ENCODE data around the gene CYP27B1.
"Not testable (repeated sequence)": the region's sequence is repeated elsewhere in the genome, so short reads cannot be mapped to it uniquely, and the experiment has no call there.

CYP27B1 gene

DNA sequence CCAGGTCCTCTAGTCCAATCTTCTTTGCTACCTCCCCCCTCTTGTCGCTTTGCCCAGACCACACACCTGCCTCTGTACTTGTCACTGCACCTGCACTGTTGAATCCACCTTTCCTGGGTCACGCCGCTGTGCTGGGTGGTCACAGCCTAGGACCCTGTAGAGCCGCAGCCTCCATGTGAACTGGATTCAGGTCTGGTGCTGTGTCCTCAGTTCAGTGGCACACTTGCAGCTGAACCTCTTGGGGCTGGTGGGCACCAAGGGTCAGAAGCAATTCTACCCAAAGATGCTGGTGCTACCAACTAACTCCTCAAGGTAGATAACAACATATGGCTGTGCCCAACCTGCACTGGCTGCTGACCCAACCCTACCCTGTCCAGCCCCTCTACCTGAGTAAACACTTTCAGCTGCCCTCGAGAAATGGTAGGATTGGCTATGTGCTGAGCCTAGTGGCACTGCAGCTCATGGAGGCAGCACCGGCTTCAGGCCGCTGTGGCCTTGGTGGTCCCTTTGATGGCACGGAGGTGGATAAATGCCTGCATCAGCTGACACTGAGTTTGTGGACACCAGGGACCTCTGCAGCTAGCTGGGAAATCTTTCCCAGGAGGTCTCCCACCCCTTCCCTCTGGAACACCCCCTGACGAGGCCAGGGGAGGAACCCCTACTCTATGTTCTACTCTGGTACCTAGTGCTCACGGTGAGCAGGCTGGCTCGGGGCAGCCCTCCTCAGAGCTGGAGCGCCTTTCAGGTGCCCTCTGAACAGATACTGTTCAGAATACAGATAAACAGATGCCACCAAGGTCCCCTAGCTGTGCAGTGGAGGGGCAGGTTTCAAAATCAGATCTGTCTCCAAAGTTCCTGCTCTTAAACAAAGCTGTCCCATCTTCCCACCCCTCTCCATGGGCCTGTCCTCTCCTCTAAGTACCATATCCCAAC lies 42.6 kb downstream of the CYP27B1 start:
- Histone ChIP-seq H3K23ac (ENCODE audit: low read length) (no peak overlapping the region), H3K36me3 (ENCODE audit: control insufficient read depth, insufficient read depth, low read length) (peaks cover under 1% of the 10 kb centered on the region), H3K56ac (ENCODE audit: low read length) (no peak overlapping the region), H3K27me3 (ENCODE audit: insufficient read depth, low read length, poor library complexity) (peaks cover 18% of the 10 kb centered on the region), H3K4me1 (ENCODE audit: control insufficient read depth, low read depth, low read length) (no peaks in the 10 kb centered on the region), H3K4me3 (ENCODE audit: low read length) (no peak overlapping the region), H3K4me2 (ENCODE audit: low read length) (no peak overlapping the region), H3K9ac (ENCODE audit: low read length) (no peak overlapping the region), H3K79me1 (ENCODE audit: low read length) (no peaks in the 10 kb centered on the region), H3K18ac (ENCODE audit: low read length) (no peak overlapping the region), H3K27ac (ENCODE audit: low read depth, low read length) (no peak overlapping the region), H4K8ac (ENCODE audit: low read depth, low read length) (no peak overlapping the region), H2BK15ac (replicated peaks; ENCODE audit: low read depth) (no peak overlapping the region), H2BK120ac (ENCODE audit: low read depth, low read length) (no peak overlapping the region), H2BK5ac (ENCODE audit: low read length) (no peak overlapping the region), H3K4ac (ENCODE audit: low read depth, low read length) (no peak overlapping the region), H2AK5ac (ENCODE audit: low read length) (no peak overlapping the region), H4K5ac (ENCODE audit: low read length) (no peak overlapping the region), H3K79me2 (ENCODE audit: control insufficient read depth, insufficient read depth, low read length) (no peaks in the 10 kb centered on the region)
- no peak for DNase-seq
- WGBS (ENCODE audit: extremely low coverage, insufficient coverage, low lambda C conversion rate): no CpG with 5 or more reads among the region's 12 CpGs

DNA sequence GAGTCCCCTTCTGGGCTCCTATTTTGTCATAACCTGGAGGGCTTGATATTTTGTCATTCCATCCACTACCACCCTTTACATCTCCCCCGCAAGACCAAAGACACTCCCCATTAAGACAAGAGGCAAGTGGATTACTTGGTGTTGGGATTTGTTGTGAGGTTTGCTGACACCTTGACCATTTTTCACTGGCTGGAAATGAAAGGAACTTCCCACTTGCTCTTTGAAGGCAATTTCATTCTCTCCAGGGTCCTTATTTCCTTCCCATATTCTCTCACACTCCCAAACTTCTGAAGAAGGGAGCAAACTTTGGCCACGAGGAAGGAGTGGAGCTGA lies 43.3 kb downstream of the CYP27B1 start:
- H2BK15ac ChIP-seq (replicated peaks; ENCODE audit: low read depth): no peak overlapping the region
- no peaks in the 10 kb centered on the region for H3K79me1 ChIP-seq (ENCODE audit: low read length)
- no peak overlapping the region for H3K27ac ChIP-seq (ENCODE audit: low read depth, low read length)
- no peak for DNase-seq
- H2BK5ac ChIP-seq (ENCODE audit: low read length): no peak overlapping the region
- no peak overlapping the region for H2BK120ac ChIP-seq (ENCODE audit: low read depth, low read length)
- no peak overlapping the region for H3K18ac ChIP-seq (ENCODE audit: low read length)
- no peak overlapping the region for H2AK5ac ChIP-seq (ENCODE audit: low read length)
- no peak overlapping the region for H4K8ac ChIP-seq (ENCODE audit: low read depth, low read length)
- no peaks in the 10 kb centered on the region for H3K4me1 ChIP-seq (ENCODE audit: control insufficient read depth, low read depth, low read length)
- no peak overlapping the region for H3K56ac ChIP-seq (ENCODE audit: low read length)
- H3K23ac ChIP-seq (ENCODE audit: low read length): no peak overlapping the region
- no peak overlapping the region for H3K4me2 ChIP-seq (ENCODE audit: low read length)
- no peak overlapping the region for H3K4me3 ChIP-seq (ENCODE audit: low read length)
- H3K4ac ChIP-seq (ENCODE audit: low read depth, low read length): no peak overlapping the region
- no peak overlapping the region for H4K5ac ChIP-seq (ENCODE audit: low read length)
- H3K27me3 ChIP-seq (ENCODE audit: insufficient read depth, low read length, poor library complexity): peaks cover 18% of the 10 kb centered on the region
- H3K9ac ChIP-seq (ENCODE audit: low read length): no peak overlapping the region
- no CpG with 5 or more reads among the region's 2 CpGs for WGBS (ENCODE audit: extremely low coverage, insufficient coverage, low lambda C conversion rate)
- H3K36me3 ChIP-seq (ENCODE audit: control insufficient read depth, insufficient read depth, low read length): peaks cover 3% of the 10 kb centered on the region
- H3K79me2 ChIP-seq (ENCODE audit: control insufficient read depth, insufficient read depth, low read length): no peaks in the 10 kb centered on the region

DNA sequence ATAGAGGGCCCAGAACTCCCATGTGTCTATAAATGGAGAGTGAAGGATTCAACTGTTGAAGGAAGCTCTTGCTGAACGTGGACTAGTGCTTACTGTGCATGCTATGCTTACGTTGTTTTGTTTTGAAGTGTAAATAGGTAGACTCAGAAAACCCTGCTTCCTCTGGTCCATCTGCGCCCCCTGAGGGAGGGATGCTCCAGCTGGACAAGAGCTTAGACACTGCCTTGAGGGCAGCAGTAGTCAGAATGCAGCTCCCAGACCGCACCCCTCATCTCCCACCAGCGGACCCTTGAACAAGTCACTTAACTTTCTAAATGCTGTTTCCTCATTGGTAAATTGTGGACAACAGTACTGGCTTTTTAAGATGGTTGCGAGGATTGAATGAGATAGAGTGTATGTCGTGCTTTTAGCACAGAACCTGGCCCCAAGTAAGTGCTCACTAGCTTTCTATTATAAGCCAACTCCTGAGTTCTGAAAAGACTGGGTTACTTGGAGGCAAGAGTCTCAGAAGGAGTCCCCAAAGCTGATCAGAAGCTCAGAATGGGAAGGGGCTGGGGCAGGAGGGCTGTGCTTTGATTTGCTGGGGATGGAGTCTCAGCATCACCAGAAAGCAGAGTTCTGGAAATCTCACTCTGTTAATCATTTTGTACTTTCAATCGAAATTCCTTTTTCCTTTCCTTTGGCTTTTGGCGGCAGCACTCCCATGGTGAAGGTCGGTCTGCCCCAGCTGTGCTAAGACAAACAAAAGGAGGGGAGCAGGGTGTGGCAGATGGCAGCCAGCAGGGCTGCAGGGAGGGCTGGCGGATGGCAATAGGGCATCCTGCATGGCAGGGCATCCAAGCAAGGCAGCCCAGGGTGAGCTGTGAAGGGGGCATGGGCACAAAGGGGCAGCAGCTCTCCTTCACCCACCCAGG lies 43.9 kb downstream of the CYP27B1 start:
- Histone ChIP-seq H3K23ac (ENCODE audit: low read length) (no peak overlapping the region), H3K4me2 (ENCODE audit: low read length) (no peak overlapping the region), H3K27ac (ENCODE audit: low read depth, low read length) (no peak overlapping the region), H3K4ac (ENCODE audit: low read depth, low read length) (no peak overlapping the region), H3K79me2 (ENCODE audit: control insufficient read depth, insufficient read depth, low read length) (no peaks in the 10 kb centered on the region), H3K36me3 (ENCODE audit: control insufficient read depth, insufficient read depth, low read length) (peaks cover 3% of the 10 kb centered on the region), H3K4me3 (ENCODE audit: low read length) (no peak overlapping the region), H3K79me1 (ENCODE audit: low read length) (no peaks in the 10 kb centered on the region), H2BK120ac (ENCODE audit: low read depth, low read length) (no peak overlapping the region), H2BK5ac (ENCODE audit: low read length) (no peak overlapping the region), H3K18ac (ENCODE audit: low read length) (no peak overlapping the region), H2BK15ac (replicated peaks; ENCODE audit: low read depth) (no peak overlapping the region), H2AK5ac (ENCODE audit: low read length) (no peak overlapping the region), H3K4me1 (ENCODE audit: control insufficient read depth, low read depth, low read length) (no peaks in the 10 kb centered on the region), H4K5ac (ENCODE audit: low read length) (no peak overlapping the region), H3K56ac (ENCODE audit: low read length) (no peak overlapping the region), H3K27me3 (ENCODE audit: insufficient read depth, low read length, poor library complexity) (peaks cover 15% of the 10 kb centered on the region), H3K9ac (ENCODE audit: low read length) (no peak overlapping the region), H4K8ac (ENCODE audit: low read depth, low read length) (no peak overlapping the region)
- DNase-seq: no peak
- WGBS (ENCODE audit: extremely low coverage, insufficient coverage, low lambda C conversion rate): no CpG with 5 or more reads among the region's 11 CpGs

DNA sequence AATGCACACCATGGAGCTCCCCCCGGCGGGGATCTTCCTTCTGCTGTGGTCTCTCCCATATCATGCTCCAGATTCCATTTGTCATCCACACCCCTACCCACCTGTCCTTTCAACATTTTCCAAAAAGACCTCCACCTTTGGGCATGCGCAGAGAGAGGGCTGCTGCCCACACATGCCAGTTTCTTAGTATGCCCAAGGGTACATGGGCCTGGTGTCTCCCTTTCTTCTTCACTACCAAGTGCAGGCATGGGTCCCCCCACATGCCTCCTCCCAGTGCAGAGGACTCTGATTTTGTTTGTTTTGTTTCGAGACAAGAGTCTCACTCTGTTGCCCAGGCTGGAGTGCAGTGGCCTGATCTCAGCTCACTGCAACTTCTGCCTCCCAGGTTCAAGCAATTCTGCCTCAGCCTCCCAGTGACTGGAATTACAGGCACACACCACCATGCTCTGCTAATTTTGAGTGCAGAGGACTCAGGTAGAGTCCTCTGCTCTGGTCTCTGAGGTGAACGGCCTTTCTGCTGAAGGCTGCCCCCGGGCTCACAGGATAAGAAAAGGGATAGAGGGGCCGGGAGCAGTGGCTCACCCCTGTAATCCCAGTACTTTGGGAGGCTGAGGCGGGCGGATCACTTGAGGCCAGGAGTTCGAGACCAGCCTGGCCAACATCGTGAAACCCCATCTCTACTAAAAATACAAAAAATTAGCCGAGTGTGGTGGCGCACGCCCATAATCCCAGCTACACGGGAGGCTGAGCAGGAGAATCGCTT lies 44.9 kb downstream of the CYP27B1 start:
- not testable (repeated sequence) for H3K4me3 ChIP-seq (ENCODE audit: low read length); H3K56ac ChIP-seq (ENCODE audit: low read length); H3K4me1 ChIP-seq (ENCODE audit: control insufficient read depth, low read depth, low read length); H2BK5ac ChIP-seq (ENCODE audit: low read length); DNase-seq; H2BK15ac ChIP-seq (replicated peaks; ENCODE audit: low read depth); H3K27ac ChIP-seq (ENCODE audit: low read depth, low read length); H3K79me2 ChIP-seq (ENCODE audit: control insufficient read depth, insufficient read depth, low read length); H2AK5ac ChIP-seq (ENCODE audit: low read length); H3K4me2 ChIP-seq (ENCODE audit: low read length); H3K36me3 ChIP-seq (ENCODE audit: control insufficient read depth, insufficient read depth, low read length); H4K8ac ChIP-seq (ENCODE audit: low read depth, low read length); H3K4ac ChIP-seq (ENCODE audit: low read depth, low read length); H4K5ac ChIP-seq (ENCODE audit: low read length); H3K9ac ChIP-seq (ENCODE audit: low read length); H3K27me3 ChIP-seq (ENCODE audit: insufficient read depth, low read length, poor library complexity); H2BK120ac ChIP-seq (ENCODE audit: low read depth, low read length); H3K79me1 ChIP-seq (ENCODE audit: low read length); H3K23ac ChIP-seq (ENCODE audit: low read length); H3K18ac ChIP-seq (ENCODE audit: low read length)
- no CpG with 5 or more reads among the region's 16 CpGs for WGBS (ENCODE audit: extremely low coverage, insufficient coverage, low lambda C conversion rate)

DNA sequence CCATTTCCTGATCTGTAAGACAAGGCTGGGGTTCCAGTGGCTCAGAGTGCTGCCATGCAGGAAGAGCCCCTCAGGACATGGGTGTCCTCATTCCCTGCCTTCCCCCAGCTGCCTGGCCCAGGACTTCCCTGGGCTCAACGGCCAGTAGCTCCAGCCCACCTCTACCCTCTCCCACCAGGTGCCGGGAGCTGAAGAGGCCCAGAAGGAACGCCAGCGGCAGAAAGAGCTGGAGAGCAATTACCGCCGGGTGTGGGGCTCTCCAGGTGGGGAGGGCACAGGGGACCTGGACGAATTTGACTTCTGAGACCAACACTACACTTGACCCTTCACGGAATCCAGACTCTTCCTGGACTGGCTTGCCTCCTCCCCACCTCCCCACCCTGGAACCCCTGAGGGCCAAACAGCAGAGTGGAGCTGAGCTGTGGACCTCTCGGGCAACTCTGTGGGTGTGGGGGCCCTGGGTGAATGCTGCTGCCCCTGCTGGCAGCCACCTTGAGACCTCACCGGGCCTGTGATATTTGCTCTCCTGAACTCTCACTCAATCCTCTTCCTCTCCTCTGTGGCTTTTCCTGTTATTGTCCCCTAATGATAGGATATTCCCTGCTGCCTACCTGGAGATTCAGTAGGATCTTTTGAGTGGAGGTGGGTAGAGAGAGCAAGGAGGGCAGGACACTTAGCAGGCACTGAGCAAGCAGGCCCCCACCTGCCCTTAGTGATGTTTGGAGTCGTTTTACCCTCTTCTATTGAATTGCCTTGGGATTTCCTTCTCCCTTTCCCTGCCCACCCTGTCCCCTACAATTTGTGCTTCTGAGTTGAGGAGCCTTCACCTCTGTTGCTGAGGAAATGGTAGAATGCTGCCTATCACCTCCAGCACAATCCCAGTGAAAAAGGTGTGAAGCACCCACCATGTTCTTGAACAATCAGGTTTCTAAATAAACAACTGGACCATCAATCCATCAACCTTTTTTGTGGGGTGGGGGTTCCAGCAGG lies 46.0 kb downstream of the CYP27B1 start:
- Histone ChIP-seq H3K4me2 (ENCODE audit: low read length) (no peak overlapping the region), H3K79me1 (ENCODE audit: low read length) (no peaks in the 10 kb centered on the region), H4K8ac (ENCODE audit: low read depth, low read length) (no peak overlapping the region), H3K9ac (ENCODE audit: low read length) (no peak overlapping the region), H2BK5ac (ENCODE audit: low read length) (no peak overlapping the region), H3K56ac (ENCODE audit: low read length) (no peak overlapping the region), H3K18ac (ENCODE audit: low read length) (no peak overlapping the region), H3K23ac (ENCODE audit: low read length) (no peak overlapping the region), H3K4me3 (ENCODE audit: low read length) (no peak overlapping the region), H3K4ac (ENCODE audit: low read depth, low read length) (no peak overlapping the region), H4K5ac (ENCODE audit: low read length) (no peak overlapping the region), H2BK15ac (replicated peaks; ENCODE audit: low read depth) (no peak overlapping the region), H3K36me3 (ENCODE audit: control insufficient read depth, insufficient read depth, low read length) (peaks cover 6% of the 10 kb centered on the region), H3K27ac (ENCODE audit: low read depth, low read length) (no peak overlapping the region), H2BK120ac (ENCODE audit: low read depth, low read length) (no peak overlapping the region), H3K4me1 (ENCODE audit: control insufficient read depth, low read depth, low read length) (no peaks in the 10 kb centered on the region), H3K27me3 (ENCODE audit: insufficient read depth, low read length, poor library complexity) (no peaks in the 10 kb centered on the region), H2AK5ac (ENCODE audit: low read length) (no peak overlapping the region), H3K79me2 (ENCODE audit: control insufficient read depth, insufficient read depth, low read length) (no peaks in the 10 kb centered on the region)
- DNase-seq: no peak
- WGBS (ENCODE audit: extremely low coverage, insufficient coverage, low lambda C conversion rate): no CpG with 5 or more reads among the region's 11 CpGs

Data from mesendoderm (in vitro differentiated cells).